ENCODE results near the gene PFN3. TPM values are rescaled to one million over a fixed set of nuclear protein-coding genes. Genes with fewer than 3 reads are reported as not detected.

Gene PFN3
- total and polyA plus RNA-seq, 10 donors = not detected

- TF ChIP-seq CTCF (IDR thresholded peaks at IDR 0.05 in 8 of 11, conservative IDR thresholded peaks at IDR 0.05 in 3 of 11) (no peak), POLR2A (IDR thresholded peaks at IDR 0.05) (no peak), POLR2AphosphoS5 (IDR thresholded peaks at IDR 0.05) (no peak)
- H3K4me1 ChIP-seq = peaks cover 14 to 33% (median 23%) of the 10 kb centered on the region in 6 donors
- no peaks in the 10 kb centered on the region for H3K36me3 ChIP-seq
- no peak for DNase-seq
- 58 to 96% (median 78%) methylated on average over 2 to 5 of the region's 5 CpGs for WGBS, 5 donors
- H3K9me3 ChIP-seq = no peaks in the 10 kb centered on the region
- peaks cover 0 to 40% (median 6%) of the 10 kb centered on the region in 7 donors for H3K27me3 ChIP-seq (replicated peaks in 1 of 7)
- no peak overlapping the region for H3K4me3 ChIP-seq
- intact Hi-C loops (cut with DNase I; ENCODE audit: low total_unique reads) = loop anchor here (5.0 kb wide), 1 partner anchor 108 kb away; no protein-coding TSS in a partner anchor
- H3K27ac ChIP-seq = no peak overlapping the region
Measured at GRCh38 chr5:177393990-177394389, 6.5 kb downstream of the PFN3 start.

GRCh38 chr5:177393206-177393765 is 7.2 kb downstream of the PFN3 start:
- Histone ChIP-seq H3K4me3 (no peak overlapping the region), H3K9me3 (no peaks in the 10 kb centered on the region), H3K36me3 (no peaks in the 10 kb centered on the region), H3K4me1 (peaks cover 17 to 40% (median 30%) of the 10 kb centered on the region in 6 donors), H3K27me3 (replicated peaks in 1 of 7) (peaks cover 0 to 33% (median 6%) of the 10 kb centered on the region in 7 donors), H3K27ac (no peak overlapping the region)
- 38 to 59% (median 47%) methylated on average over 1 of the region's 1 CpG for WGBS, 5 donors
- no peak for DNase-seq
- TF ChIP-seq POLR2AphosphoS5 (IDR thresholded peaks at IDR 0.05) (no peak), CTCF (IDR thresholded peaks at IDR 0.05 in 8 of 11, conservative IDR thresholded peaks at IDR 0.05 in 3 of 11) (no peak), POLR2A (IDR thresholded peaks at IDR 0.05) (no peak)
- intact Hi-C loops (cut with DNase I; ENCODE audit: low total_unique reads) = loop anchor here (5.0 kb wide), 1 partner anchor 109 kb away; no protein-coding TSS in a partner anchor

GRCh38 chr5:177392765-177393164 is 7.7 kb downstream of the PFN3 start:
- no peak overlapping the region for H3K27ac ChIP-seq
- peaks cover 0 to 29% (median 1%) of the 10 kb centered on the region in 7 donors for H3K27me3 ChIP-seq (replicated peaks in 1 of 7)
- peaks cover 17 to 45% (median 32%) of the 10 kb centered on the region in 6 donors for H3K4me1 ChIP-seq
- no peak for DNase-seq
- no peak overlapping the region for H3K4me3 ChIP-seq
- 51 to 69% (median 65%) methylated on average over 5 of the region's 5 CpGs for WGBS, 5 donors
- no peak for TF ChIP-seq POLR2A (IDR thresholded peaks at IDR 0.05)
- TF ChIP-seq CTCF (IDR thresholded peaks at IDR 0.05 in 8 of 11, conservative IDR thresholded peaks at IDR 0.05 in 3 of 11) = no peak
- no peak for TF ChIP-seq POLR2AphosphoS5 (IDR thresholded peaks at IDR 0.05)
- H3K9me3 ChIP-seq = no peaks in the 10 kb centered on the region
- H3K36me3 ChIP-seq = no peaks in the 10 kb centered on the region
- intact Hi-C loops (cut with DNase I; ENCODE audit: low total_unique reads) = loop anchor here (5.0 kb wide), 1 partner anchor 110 kb away; no protein-coding TSS in a partner anchor

All from spleen (tissue), 11 donors.